Dermis blood vessel endothelial cell (primary cell): ENCODE results near the gene JOSD1. TPM values are rescaled to one million over a fixed set of nuclear protein-coding genes. Genes with fewer than 3 reads are reported as not detected.

Experiments used
- DNase-seq: peaks from one replicate; pipeline ENCODE4 v3.0.0; 2010
- total RNA-seq: library from RNA; depleted of rRNA; stranded (reverse); fragments of >200 nt; gene quantifications from 2 replicates; pipeline ENCODE4 v1.2.3, GENCODE V29; 2014

Gene JOSD1
- total RNA-seq = 98.4 and 117 TPM in 2 replicates

GRCh38 chr22:38700789-38701628, at the start of gene JOSD1:
TSS of gene JOSD1 (minus strand) at chr22:38700943. CDS start at chr22:38699987, 956 bp downstream.
- DNase-seq = peak; percentile 97

DNA sequence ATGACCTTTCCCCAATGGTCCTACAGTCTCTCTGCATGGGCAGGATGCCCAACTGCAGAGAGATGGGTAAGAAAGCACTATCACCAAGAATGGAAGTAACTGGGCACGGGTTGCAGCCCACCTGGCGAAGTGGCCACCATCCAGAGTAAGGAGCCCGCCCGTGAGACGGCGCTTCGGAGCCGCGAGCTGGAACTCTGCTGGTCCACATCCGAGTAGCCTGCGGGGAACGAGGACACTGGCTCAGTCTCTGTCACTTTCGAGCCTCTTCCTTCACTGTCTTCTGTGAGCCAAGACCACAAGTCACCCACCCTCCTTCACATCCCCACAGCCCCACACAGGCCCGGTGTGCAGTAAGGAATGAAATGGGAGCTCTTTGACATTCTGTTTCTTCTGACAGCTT, 49.4 kb upstream of the JOSD1 start:
- no peak for DNase-seq

GRCh38 chr22:38748487-38749136, 47.9 kb upstream of the JOSD1 start:
- no peak for DNase-seq

DNA sequence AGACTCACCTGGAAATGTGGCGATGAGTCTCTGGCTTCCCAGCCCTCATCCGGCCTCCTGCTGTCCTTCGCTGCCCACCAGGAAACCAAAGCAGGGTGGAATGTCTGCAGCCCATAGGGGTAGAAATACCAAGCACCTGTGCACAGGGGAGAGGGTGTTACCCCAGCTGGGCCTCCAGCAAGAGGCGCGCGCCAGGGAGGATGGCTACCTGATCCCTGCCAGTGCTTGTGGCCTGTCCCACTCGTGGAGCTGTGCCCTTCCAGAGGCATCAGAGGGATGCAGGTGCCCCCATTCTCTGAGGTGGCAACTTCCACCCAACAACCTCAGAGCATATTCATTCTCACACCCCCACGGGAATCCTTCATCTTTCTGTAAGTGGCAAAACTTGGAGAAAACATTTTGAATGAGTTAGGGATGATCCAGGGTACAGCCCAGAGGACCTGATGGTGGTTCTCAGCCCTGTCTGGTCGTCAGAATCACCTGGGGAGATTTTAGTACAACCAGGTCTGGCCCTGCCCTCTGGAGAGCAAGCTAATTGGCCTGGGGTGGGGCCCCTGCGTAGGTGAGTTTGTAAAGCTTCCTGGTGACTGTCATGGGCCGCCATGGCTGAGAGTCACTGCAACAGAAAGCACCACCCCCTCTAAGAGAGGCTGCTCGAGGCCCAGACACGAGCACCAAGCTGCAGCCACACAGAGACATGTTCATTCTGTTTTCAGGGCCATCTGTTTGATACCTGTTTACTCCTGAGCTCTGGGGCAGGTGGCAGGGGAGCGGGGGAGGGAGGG, 45.1 kb upstream of the JOSD1 start:
- no peak for DNase-seq

DNA sequence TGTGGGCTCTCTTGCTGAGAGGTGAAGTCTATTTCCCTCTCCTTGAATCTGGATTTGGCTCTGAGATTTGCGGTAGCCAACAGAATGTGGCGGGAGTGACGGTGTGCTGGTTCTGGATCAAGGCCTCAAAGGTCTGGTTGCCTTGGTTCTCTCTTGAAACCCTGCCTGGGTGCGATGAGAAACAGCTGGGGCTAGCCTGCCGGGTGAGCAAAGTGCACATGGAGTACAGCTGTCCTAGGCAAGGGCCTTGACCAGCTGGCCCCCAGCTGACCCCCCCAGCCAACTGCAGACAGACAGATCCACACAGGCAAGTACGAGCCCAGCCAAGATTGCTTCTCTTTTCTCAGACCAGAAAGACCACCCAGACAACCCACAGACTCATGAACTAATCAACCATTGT, 44.2 kb upstream of the JOSD1 start:
- no peak for DNase-seq

GRCh38 chr22:38742176-38742942, 41.6 kb upstream of the JOSD1 start:
- no peak for DNase-seq

GRCh38 chr22:38741576-38741975, 40.8 kb upstream of the JOSD1 start:
- DNase-seq = no peak

- DNase-seq = no peak
These were observed 40.4 kb upstream of the JOSD1 start for GRCh38 chr22:38741166-38741565.

DNA sequence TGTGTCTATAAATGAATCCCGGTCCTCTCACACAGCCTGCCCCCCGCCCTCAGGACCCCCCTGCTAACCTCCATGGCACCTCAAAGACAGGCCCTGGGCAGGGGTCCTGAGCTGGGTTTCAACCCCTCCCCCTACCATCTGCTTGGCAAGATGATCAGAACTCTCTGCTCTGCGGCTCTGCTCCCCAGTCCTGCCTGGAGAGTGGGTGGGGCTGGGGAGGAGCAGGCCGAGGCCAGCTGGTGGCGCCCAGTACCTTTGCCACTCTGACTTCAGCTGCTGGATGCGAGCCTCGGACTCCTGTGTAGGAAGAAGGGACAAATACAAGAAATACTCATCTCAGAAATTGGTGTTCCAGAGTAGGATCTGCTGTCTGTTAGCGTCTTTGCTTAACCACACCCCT, 40.0 kb upstream of the JOSD1 start:
- no peak for DNase-seq

- DNase-seq = no peak
These were observed 39.5 kb upstream of the JOSD1 start for GRCh38 chr22:38740116-38740723.

GRCh38 chr22:38739300-38740055, 38.7 kb upstream of the JOSD1 start:
- DNase-seq = no peak

DNA sequence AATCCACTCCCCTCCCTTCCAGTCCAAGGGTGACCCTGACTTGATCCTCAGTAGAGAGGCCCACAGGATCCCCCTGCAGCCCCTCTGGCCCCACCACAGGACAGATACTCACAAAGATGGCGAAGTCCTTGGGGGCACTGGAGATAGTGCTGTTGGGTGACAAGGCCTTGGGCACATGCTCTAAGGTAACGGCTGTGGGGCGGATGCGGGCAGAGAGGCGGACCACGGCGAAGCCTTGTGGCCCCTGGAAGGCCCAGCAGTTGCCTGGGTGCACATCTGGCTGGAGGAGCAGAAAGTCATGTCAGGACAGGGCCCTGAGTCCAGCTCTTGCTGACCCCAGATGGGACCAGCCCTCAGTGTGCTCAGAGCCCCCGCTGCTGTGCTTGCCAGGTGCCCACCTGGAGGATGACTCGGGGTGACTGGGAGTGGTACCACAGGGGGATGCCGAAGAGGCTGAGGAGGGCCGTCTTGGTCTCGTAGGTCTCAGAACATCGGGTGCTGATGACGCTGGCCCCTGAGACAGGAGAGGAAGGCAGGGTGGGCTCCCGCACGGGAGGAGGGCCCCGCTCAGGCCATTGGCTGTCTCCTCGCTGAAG, 37.8 kb upstream of the JOSD1 start:
- no peak for DNase-seq

DNA sequence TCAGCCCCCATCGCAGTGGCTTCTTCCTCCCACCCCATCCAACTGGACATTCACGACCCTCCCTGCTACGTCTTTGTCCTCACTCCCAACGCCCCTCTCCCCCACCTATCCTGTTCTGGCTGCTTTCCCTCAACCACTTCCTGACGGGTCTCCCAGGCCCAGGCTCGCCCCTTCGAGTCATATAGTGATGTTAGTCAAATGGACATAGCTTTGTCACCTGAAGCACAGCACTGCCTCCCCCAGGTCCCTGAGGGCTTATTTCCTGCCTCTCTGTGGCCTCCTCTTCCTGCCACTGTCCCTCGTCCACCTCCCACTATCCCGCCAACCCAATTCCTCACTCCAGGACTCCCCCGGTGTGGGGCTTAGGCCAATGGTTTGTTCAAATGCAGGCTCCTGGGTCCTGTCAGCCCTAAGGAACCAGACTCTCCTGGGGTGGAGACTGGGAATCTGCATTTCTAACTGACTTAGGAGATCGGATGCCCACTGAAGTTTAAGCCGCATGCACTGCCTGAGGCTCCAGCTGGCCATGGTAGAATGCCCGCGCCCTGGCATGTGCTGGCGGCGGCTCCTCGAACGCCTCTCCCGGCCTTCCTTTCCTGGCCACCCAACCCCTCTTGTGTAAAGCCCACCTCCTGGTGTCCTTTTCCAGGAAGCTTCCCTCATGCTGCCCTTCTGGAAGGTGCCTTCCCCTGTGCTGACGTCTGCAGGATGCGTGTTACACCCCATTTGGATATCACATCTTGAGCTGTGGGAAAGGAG, 36.7 kb upstream of the JOSD1 start:
- no peak for DNase-seq

- DNase-seq = no peak
These were observed 35.5 kb upstream of the JOSD1 start for GRCh38 chr22:38736257-38736570.

DNA sequence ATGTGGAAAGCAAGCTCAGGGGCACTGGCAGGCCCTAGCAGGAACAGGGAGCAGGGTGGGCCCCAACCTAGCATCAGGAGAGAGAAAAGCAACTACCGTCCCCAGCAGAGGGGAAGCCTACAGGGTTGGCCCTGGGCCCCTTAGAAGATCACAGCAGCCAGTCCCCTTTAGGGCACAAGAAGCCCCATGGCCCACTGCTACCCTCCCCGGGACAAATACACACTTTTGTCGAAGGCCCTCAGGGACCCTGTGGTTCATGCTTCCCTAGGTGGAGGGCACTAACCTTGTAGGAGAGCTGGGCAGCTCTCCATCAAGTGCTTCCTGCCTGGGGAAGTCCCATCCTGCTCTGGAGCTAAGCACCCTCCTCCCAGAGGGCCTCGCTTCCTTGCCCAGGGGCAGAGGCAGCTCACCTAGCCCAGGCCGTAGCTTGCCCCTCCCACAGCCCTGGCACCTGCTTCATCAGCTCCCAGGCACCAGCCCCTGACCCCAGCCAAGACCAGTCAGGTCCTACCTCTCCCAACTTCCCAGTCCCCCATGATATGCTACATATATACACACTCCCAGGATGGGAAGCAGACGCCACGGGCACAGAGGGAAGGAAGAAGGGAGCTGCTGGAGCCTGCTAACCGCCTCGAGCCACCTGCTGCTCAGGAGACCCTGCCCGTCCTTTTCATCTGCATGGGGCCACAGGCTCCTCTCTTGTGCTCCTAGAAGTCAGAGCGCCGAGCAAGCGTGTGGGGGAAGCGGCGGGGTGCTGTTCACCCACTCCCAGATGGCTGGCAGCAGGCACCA, 34.9 kb upstream of the JOSD1 start:
- peak; percentile 19 for DNase-seq

GRCh38 chr22:38735126-38735464, 34.4 kb upstream of the JOSD1 start:
- no peak for DNase-seq

DNA sequence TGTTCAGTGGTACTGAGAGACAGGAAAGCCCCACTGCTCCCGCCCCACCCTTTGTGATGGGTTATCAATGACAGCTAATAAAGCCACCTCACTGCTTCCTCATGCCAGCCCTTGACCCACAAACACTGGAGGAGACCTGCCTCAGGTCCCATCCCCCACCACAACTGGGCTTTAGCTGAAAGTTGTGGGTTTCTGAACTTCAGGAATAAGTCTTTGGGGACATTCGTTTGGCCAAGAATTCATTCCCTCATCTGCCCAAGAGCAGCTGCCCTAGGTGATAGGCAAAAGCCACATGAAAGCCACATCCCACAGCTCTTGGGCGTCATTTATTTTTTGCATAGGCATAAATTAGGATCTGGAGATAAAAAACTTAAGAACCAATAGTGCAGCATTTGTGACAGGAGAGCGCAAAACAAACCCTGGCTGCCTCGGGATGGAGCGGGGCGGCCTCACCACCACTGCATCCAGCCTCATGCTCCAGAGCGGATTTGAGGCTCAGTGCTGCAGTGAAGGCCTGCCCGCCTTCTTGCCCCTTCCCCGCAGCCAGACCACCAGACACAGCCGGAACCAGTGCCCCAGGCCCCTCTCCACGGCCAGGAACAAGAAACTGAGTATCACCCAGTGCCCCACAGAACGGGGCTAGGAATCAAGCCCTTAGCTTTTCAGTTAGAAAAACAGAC, 33.8 kb upstream of the JOSD1 start:
- no peak for DNase-seq

- no peak for DNase-seq
These were observed 33.1 kb upstream of the JOSD1 start for GRCh38 chr22:38733724-38734381.
